Activated CD8-positive, alpha-beta T cell treated with anti-CD3 and anti-CD28 coated beads for 36 hours (primary cell): ENCODE results near the gene AOPEP. TPM values are rescaled to one million over a fixed set of nuclear protein-coding genes. Genes with fewer than 3 reads are reported as not detected.

Source experiments
- ATAC-seq: fragments of 200-7000 bp; cut with Tn5 transposase; one replicate; pipeline ENCODE4 v1.10.0; 2021; ENCODE audit warnings: mild to moderate bottlenecking, moderate library complexity
- CTCF ChIA-PET: fragments of 350-600 bp; sonication (Branson Sonifier 250); formaldehyde crosslinking; loops from one replicate; lab custom pipeline; 2021; ENCODE audit warnings: antibody characterized with exemption; lab: Charles Lee
- POLR2A ChIA-PET: fragments of 350-600 bp; sonication (Branson Sonifier 250); formaldehyde crosslinking; loops from one replicate; lab custom pipeline; 2021; ENCODE audit warnings: antibody characterized with exemption; lab: Charles Lee
- DNase-seq: peaks from one replicate; pipeline ENCODE4 v3.0.0-alpha.2; 2020
- H3K27ac Mint-ChIP-seq: one replicate; pipeline ENCODE4 v1.8.0; 2021; ENCODE audit warnings: mild to moderate bottlenecking, mixed read lengths
- H3K27me3 Mint-ChIP-seq: one replicate; pipeline ENCODE4 v1.8.0; 2021; ENCODE audit warnings: mixed read lengths
- H3K36me3 Mint-ChIP-seq: one replicate; pipeline ENCODE4 v1.8.0; 2021; ENCODE audit warnings: low read depth, mixed read lengths
- H3K4me1 Mint-ChIP-seq: one replicate; pipeline ENCODE4 v1.8.0; 2021; ENCODE audit warnings: low read depth, mixed read lengths
- H3K4me3 Mint-ChIP-seq: one replicate; pipeline ENCODE4 v1.8.0; 2021; ENCODE audit warnings: mild to moderate bottlenecking, moderate library complexity, mixed read lengths
- H3K9me3 Mint-ChIP-seq: one replicate; pipeline ENCODE4 v1.8.0; 2021; ENCODE audit warnings: mixed read lengths
- CTCF ChIP-seq: fragments of 200-600 bp; IDR thresholded peaks from one replicate; pipeline ENCODE4 v1.8.0; 2022; ENCODE audit warnings: antibody characterized with exemption, mild to moderate bottlenecking
- intact Hi-C: fragments of 100-400 bp; cut with micrococcal nuclease; formaldehyde crosslinking; loops from one replicate; pipeline ENCODE4 v1.10.0; 2022
- total RNA-seq, 2 experiments: library from RNA; stranded (reverse); gene quantifications; one replicate each; pipeline ENCODE4 v1.2.3, GENCODE V29; 2021

Gene AOPEP
- total RNA-seq, 2 experiments from 2014 or later, result 7.1 to 8.7 TPM

- POLR2A ChIA-PET, result interaction anchor here (1.6 kb wide), 1 partner anchor 11 kb away, joined by 4 read pairs; no protein-coding TSS in a partner anchor
- DNase-seq (no peak), ATAC-seq (no peak)
- intact Hi-C loops, result no loop called here
- Mint-ChIP-seq H3K27ac (no peak overlapping the region), H3K4me3 (no peak overlapping the region), H3K4me1 (peaks cover 37% of the 10 kb centered on the region), H3K27me3 (no peaks in the 10 kb centered on the region), H3K9me3 (peaks cover 3% of the 10 kb centered on the region), H3K36me3 (peaks cover 5% of the 10 kb centered on the region)
- CTCF ChIA-PET, result no interaction called here
- no peak for TF ChIP-seq CTCF
Observed at GRCh38 chr9:94867281-94867841, 140.9 kb downstream of the AOPEP start.

DNA sequence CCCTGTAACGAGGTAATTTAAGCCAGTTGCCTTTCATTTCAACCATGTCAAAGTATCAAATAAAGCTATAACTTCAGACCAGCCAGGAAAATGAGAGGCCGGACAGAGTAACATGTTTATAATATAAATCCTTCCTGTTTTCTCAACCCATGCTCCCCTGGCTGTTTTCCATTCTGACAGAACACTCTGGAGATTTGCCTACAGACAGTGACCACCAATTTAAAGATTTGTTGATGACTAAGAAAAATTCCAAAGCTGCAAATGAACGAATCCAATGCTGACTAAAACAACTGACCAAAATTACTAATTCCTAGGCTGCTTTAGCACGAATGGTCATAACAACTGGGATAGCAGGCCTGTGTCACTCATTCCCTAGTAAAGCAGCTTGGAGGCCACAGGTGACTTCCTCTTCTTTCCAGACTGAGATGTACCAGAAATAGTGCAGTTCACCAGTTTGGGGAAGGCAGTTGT is 141.4 kb downstream of the AOPEP start:
- TF ChIP-seq CTCF, result no peak
- ATAC-seq (no peak), DNase-seq (no peak)
- intact Hi-C loops, result no loop called here
- Mint-ChIP-seq H3K36me3 (peaks cover 5% of the 10 kb centered on the region), H3K27me3 (no peaks in the 10 kb centered on the region), H3K4me1 (peaks cover 35% of the 10 kb centered on the region), H3K9me3 (peaks cover 3% of the 10 kb centered on the region), H3K27ac (no peak overlapping the region), H3K4me3 (no peak overlapping the region)
- ChIA-PET CTCF (interaction anchor here (1.2 kb wide), 1 partner anchor 300 kb away, joined by 3 read pairs; no protein-coding TSS in a partner anchor), POLR2A (interaction anchor here (1.6 kb wide), 1 partner anchor 11 kb away, joined by 4 read pairs; no protein-coding TSS in a partner anchor)

DNA sequence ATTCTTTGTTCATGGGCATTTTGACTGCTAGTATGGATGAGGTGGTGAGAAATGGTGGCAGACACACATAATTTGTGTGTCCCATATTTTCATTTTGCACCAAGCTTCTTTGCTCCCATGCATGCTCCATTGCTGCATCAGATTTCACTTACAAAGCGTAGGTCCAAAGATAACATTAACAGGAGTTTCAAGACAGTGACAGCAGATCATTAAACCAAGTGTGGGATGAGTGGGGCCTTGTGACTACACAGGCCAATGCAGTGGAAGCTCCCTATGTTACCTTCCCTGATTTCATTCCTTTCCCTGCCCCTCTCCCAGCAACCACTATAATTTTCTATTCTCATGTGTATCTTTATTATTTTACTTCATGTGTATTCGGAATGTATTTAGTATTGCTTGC is 142.0 kb downstream of the AOPEP start:
- Mint-ChIP-seq H3K27me3 (no peaks in the 10 kb centered on the region), H3K4me1 (peaks cover 37% of the 10 kb centered on the region), H3K27ac (no peak overlapping the region), H3K9me3 (peaks cover 3% of the 10 kb centered on the region), H3K36me3 (peaks cover 5% of the 10 kb centered on the region), H3K4me3 (no peak overlapping the region)
- intact Hi-C loops, result no loop called here
- CTCF ChIA-PET, result interaction anchor here (1.2 kb wide), 1 partner anchor 300 kb away, joined by 3 read pairs; no protein-coding TSS in a partner anchor
- no peak for ATAC-seq
- TF ChIP-seq CTCF, result no peak
- POLR2A ChIA-PET, result interaction anchor here (1.6 kb wide), 1 partner anchor 10 kb away, joined by 4 read pairs; no protein-coding TSS in a partner anchor
- no peak for DNase-seq

GRCh38 chr9:94869415-94869843 is 142.9 kb downstream of the AOPEP start:
- Mint-ChIP-seq H3K4me3 (no peak overlapping the region), H3K27ac (no peak overlapping the region), H3K4me1 (peaks cover 33% of the 10 kb centered on the region), H3K9me3 (peaks cover 3% of the 10 kb centered on the region), H3K27me3 (no peaks in the 10 kb centered on the region), H3K36me3 (peaks cover 5% of the 10 kb centered on the region)
- ATAC-seq (peak; percentile 50), DNase-seq (peak; percentile 55)
- intact Hi-C loops, result no loop called here
- no peak for TF ChIP-seq CTCF
- POLR2A ChIA-PET, result no interaction called here
- CTCF ChIA-PET, result interaction anchor here (1.2 kb wide), 1 partner anchor 299 kb away, joined by 3 read pairs; no protein-coding TSS in a partner anchor

- H3K27me3 Mint-ChIP-seq, result no peaks in the 10 kb centered on the region
- H3K27ac Mint-ChIP-seq, result peak overlapping the region; percentile 55
- intact Hi-C loops, result no loop called here
- H3K4me3 Mint-ChIP-seq, result no peak overlapping the region
- POLR2A ChIA-PET, result no interaction called here
- CTCF ChIA-PET, result interaction anchor here (0.6 to 0.7 kb wide), 2 partner anchors 99 to 475 kb away, joined by 3 read pairs; no protein-coding TSS in a partner anchor
- DNase-seq (no peak), ATAC-seq (no peak)
- peaks cover 3% of the 10 kb centered on the region for H3K9me3 Mint-ChIP-seq
- H3K4me1 Mint-ChIP-seq, result peaks cover 34% of the 10 kb centered on the region
- TF ChIP-seq CTCF, result no peak
- H3K36me3 Mint-ChIP-seq, result peaks cover 5% of the 10 kb centered on the region
Observed at GRCh38 chr9:94870465-94870792, 143.9 kb downstream of the AOPEP start.
